ENCODE measurements around the gene ARL6IP5. TPM values are rescaled to one million over a fixed set of nuclear protein-coding genes. Genes with fewer than 3 reads are reported as not detected.

The ARL6IP5 gene
- total and polyA plus RNA-seq, 8 donors, result 74.0 to 184 (median 102) TPM

GRCh38 chr3:69097407-69098086, 12.8 kb downstream of the ARL6IP5 start:
- peaks cover 17 to 71% of the 10 kb centered on the region in 2 donors for H3K4me1 ChIP-seq

DNA sequence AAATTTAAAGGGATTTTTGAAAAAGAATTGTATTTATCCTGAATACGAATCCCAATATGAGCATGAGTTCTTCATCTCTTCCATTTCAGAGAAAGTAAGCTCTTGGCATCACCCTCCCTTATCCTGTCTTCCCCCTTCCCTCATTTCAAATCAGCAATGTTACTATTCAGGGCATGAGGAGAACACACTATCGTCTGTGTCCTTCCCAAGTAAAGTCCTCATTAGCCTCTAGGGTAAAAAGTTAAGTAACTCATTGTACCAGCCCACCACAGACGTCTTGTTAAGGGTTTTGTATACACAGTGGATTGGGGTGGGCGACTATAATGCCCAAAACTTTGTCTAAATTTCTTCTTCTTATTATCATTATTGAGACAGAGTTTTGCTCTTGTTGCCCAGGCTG, 14.8 kb downstream of the ARL6IP5 start:
- peaks cover 4 to 56% of the 10 kb centered on the region in 2 donors for H3K4me1 ChIP-seq
- no peak for ATAC-seq

More at GRCh38 chr3:69097407-69098086, 12.8 kb downstream of the ARL6IP5 start:
- TF ChIP-seq, protein P1, sequence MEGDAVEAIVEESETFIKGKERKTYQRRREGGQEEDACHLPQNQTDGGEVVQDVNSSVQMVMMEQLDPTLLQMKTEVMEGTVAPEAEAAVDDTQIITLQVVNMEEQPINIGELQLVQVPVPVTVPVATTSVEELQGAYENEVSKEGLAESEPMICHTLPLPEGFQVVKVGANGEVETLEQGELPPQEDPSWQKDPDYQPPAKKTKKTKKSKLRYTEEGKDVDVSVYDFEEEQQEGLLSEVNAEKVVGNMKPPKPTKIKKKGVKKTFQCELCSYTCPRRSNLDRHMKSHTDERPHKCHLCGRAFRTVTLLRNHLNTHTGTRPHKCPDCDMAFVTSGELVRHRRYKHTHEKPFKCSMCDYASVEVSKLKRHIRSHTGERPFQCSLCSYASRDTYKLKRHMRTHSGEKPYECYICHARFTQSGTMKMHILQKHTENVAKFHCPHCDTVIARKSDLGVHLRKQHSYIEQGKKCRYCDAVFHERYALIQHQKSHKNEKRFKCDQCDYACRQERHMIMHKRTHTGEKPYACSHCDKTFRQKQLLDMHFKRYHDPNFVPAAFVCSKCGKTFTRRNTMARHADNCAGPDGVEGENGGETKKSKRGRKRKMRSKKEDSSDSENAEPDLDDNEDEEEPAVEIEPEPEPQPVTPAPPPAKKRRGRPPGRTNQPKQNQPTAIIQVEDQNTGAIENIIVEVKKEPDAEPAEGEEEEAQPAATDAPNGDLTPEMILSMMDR (IDR thresholded peaks at IDR 0.05), result no peak
- intact Hi-C loops (cut with DNase I), result no loop called here
- ATAC-seq, result no peak
- no peak for DNase-seq
- Histone ChIP-seq H3K36me3 (peaks cover 0 to 16% of the 10 kb centered on the region in 2 donors), H3K27me3 (no peaks in the 10 kb centered on the region), H3K9me3 (no peaks in the 10 kb centered on the region), H3K27ac (peak overlapping the region in 1 of 2 donors; percentile 30), H3K4me3 (no peak overlapping the region)

DNA sequence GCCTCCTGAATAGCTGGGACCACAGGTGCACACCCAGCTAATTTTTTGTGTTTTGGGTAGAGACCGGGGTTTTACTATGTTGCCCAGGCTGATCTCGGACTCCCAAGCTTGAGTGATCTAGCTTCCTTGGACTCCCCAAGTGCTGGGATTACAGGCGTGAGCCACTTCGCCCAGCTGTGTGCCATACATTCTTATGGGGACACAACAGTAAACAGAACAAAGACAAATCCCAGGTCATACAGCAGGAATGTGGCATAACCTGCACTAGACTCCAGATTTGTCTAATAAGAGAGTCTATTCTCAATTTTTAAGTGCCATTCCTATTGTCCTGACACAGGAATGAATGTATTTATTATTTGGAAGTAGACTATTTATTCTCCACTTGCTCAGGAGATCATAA, 17.6 kb downstream of the ARL6IP5 start:
- Histone ChIP-seq H3K27me3 (no peaks in the 10 kb centered on the region), H3K4me3 (no peak overlapping the region), H3K4me1 (peaks cover 4 to 33% of the 10 kb centered on the region in 2 donors), H3K36me3 (peaks cover 0 to 52% of the 10 kb centered on the region in 2 donors), H3K9me3 (no peaks in the 10 kb centered on the region), H3K27ac (no peak overlapping the region)
- DNase-seq (no peak), ATAC-seq (no peak)
- intact Hi-C loops (cut with DNase I), result no loop called here
- TF ChIP-seq, protein P1 (IDR thresholded peaks at IDR 0.05), result no peak

More for the DNA sequence above, 14.8 kb downstream of the ARL6IP5 start:
- Histone ChIP-seq H3K27me3 (no peaks in the 10 kb centered on the region), H3K36me3 (peaks cover 0 to 36% of the 10 kb centered on the region in 2 donors), H3K4me3 (no peak overlapping the region), H3K27ac (no peak overlapping the region), H3K9me3 (no peaks in the 10 kb centered on the region)
- DNase-seq, result no peak
- TF ChIP-seq, protein P1 (IDR thresholded peaks at IDR 0.05), result no peak
- intact Hi-C loops (cut with DNase I), result no loop called here

DNA sequence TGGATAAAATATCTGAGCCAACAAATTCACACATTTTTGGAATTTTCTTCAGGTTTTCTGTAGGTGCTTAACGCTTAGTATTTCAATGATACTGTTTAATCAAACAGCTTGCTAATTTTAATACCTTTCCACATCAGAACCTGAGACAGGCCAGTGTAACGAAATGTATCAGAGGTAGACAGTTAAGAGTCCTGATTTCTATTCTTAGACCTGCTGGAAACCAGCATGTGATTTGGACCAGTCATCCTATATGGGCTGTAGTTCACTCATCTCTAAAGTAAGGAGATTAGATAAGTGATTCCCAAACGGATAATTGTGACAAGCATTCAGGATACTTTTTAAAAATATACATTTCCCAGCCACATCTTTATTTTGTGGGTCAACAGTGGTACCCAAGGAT, 18.4 kb downstream of the ARL6IP5 start:
- H3K9me3 ChIP-seq, result no peaks in the 10 kb centered on the region
- H3K4me1 ChIP-seq, result peaks cover 0 to 26% of the 10 kb centered on the region in 2 donors
- no peaks in the 10 kb centered on the region for H3K27me3 ChIP-seq
- ATAC-seq (no peak), DNase-seq (no peak)
- no peak overlapping the region for H3K4me3 ChIP-seq
- H3K36me3 ChIP-seq, result peaks cover 0 to 52% of the 10 kb centered on the region in 2 donors
- H3K27ac ChIP-seq, result no peak overlapping the region
- intact Hi-C loops (cut with DNase I), result no loop called here
- TF ChIP-seq, protein P1 (IDR thresholded peaks at IDR 0.05), result no peak

DNA sequence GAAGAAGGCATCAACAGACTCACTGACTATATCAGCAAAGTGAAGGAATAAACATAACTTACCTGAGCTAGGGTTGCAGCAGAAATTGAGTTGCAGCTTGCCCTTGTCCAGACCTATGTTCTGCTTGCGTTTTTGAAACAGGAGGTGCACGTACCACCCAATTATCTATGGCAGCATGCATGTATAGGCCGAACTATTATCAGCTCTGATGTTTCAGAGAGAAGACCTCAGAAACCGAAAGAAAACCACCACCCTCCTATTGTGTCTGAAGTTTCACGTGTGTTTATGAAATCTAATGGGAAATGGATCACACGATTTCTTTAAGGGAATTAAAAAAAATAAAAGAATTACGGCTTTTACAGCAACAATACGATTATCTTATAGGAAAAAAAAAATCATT, 19.8 kb downstream of the ARL6IP5 start:
- no peaks in the 10 kb centered on the region for H3K27me3 ChIP-seq

More for the DNA sequence above, 19.8 kb downstream of the ARL6IP5 start:
- no peak overlapping the region for H3K4me3 ChIP-seq
- TF ChIP-seq, protein P1 (IDR thresholded peaks at IDR 0.05), result no peak
- intact Hi-C loops (cut with DNase I), result no loop called here
- ATAC-seq (no peak), DNase-seq (no peak)
- peaks cover 0 to 13% of the 10 kb centered on the region in 2 donors for H3K4me1 ChIP-seq
- no peaks in the 10 kb centered on the region for H3K9me3 ChIP-seq
- H3K36me3 ChIP-seq, result peaks cover 0 to 52% of the 10 kb centered on the region in 2 donors
- no peak overlapping the region for H3K27ac ChIP-seq
